ENCODE data around the gene SEMA6C.
"Not testable (repeated sequence)": the region's sequence is repeated elsewhere in the genome, so short reads cannot be mapped to it uniquely, and the experiment has no call there.

Gene SEMA6C

GRCh38 chr1:151146412-151147131, at the start of gene SEMA6C:
SEMA6C (minus strand) TSS chr1:151146631; CDS start chr1:151142621, 4,010 bp downstream.
- DNase-seq (ENCODE audit: low spot score) = peak; percentile 85

GRCh38 chr1:151194894-151195594, 48.6 kb upstream of the SEMA6C start:
- not testable (repeated sequence) for DNase-seq (ENCODE audit: low spot score)

GRCh38 chr1:151193856-151194255, 47.4 kb upstream of the SEMA6C start:
- no peak for DNase-seq (ENCODE audit: low spot score)

GRCh38 chr1:151193304-151193703, 46.9 kb upstream of the SEMA6C start:
- DNase-seq (ENCODE audit: low spot score) = no peak

- DNase-seq (ENCODE audit: low spot score) = no peak
Observed at GRCh38 chr1:151192047-151192446, 45.6 kb upstream of the SEMA6C start.

- DNase-seq (ENCODE audit: low spot score) = peak; percentile 85
Observed at GRCh38 chr1:151189637-151190445, 43.4 kb upstream of the SEMA6C start, which contains the start of gene VPS72. VPS72 (minus strand) TSS chr1:151190197; CDS start chr1:151190121, 76 bp downstream.

- DNase-seq (ENCODE audit: low spot score) = not testable (repeated sequence)
Observed at GRCh38 chr1:151188667-151189066, 42.2 kb upstream of the SEMA6C start.

- no peak for DNase-seq (ENCODE audit: low spot score)
Observed at GRCh38 chr1:151187205-151187604, 40.8 kb upstream of the SEMA6C start.

- DNase-seq (ENCODE audit: low spot score) = no peak
Observed at GRCh38 chr1:151184211-151184610, 37.8 kb upstream of the SEMA6C start.

GRCh38 chr1:151176514-151177045, 30.1 kb upstream of the SEMA6C start:
- no peak for DNase-seq (ENCODE audit: low spot score)

GRCh38 chr1:151175863-151176262, 29.4 kb upstream of the SEMA6C start, which contains the start of gene TMOD4:
TMOD4 (minus strand) TSS chr1:151175981; CDS start chr1:151174875, 1,106 bp downstream.
- no peak for DNase-seq (ENCODE audit: low spot score)

- no peak for DNase-seq (ENCODE audit: low spot score)
Observed at GRCh38 chr1:151175041-151175741, 28.8 kb upstream of the SEMA6C start.

- no peak for DNase-seq (ENCODE audit: low spot score)
Observed at GRCh38 chr1:151171190-151171589, 24.8 kb upstream of the SEMA6C start.

GRCh38 chr1:151167116-151167515, 20.7 kb upstream of the SEMA6C start:
- DNase-seq (ENCODE audit: low spot score) = no peak

GRCh38 chr1:151166505-151166956, 20.1 kb upstream of the SEMA6C start:
- no peak for DNase-seq (ENCODE audit: low spot score)

GRCh38 chr1:151165738-151166504, 19.5 kb upstream of the SEMA6C start, which contains the start of the genes LYSMD1 and SCNM1:
LYSMD1 (minus strand) TSS chr1:151165902; CDS start chr1:151165258, 644 bp downstream.
SCNM1 (plus strand) TSS chr1:151166144; CDS start chr1:151166153, 9 bp downstream.
- DNase-seq (ENCODE audit: low spot score) = peak; percentile 98

- no peak for DNase-seq (ENCODE audit: low spot score)
Observed at GRCh38 chr1:151165281-151165737, 18.9 kb upstream of the SEMA6C start.

- DNase-seq (ENCODE audit: low spot score) = no peak
Observed at GRCh38 chr1:151164732-151165280, 18.4 kb upstream of the SEMA6C start.

- DNase-seq (ENCODE audit: low spot score) = no peak
Observed at GRCh38 chr1:151159373-151159772, 12.9 kb upstream of the SEMA6C start.

- no peak for DNase-seq (ENCODE audit: low spot score)
Observed at GRCh38 chr1:151158751-151159251, 12.4 kb upstream of the SEMA6C start.
